ENCODE measurements around the gene FAM222B. TPM values are rescaled to one million over a fixed set of nuclear protein-coding genes. Genes with fewer than 3 reads are reported as not detected.

Gene FAM222B
- total and polyA plus RNA-seq, 2 donors (not counting 1 experiment from before 2014, with no cell fraction given): 10.8 to 23.1 TPM

DNA sequence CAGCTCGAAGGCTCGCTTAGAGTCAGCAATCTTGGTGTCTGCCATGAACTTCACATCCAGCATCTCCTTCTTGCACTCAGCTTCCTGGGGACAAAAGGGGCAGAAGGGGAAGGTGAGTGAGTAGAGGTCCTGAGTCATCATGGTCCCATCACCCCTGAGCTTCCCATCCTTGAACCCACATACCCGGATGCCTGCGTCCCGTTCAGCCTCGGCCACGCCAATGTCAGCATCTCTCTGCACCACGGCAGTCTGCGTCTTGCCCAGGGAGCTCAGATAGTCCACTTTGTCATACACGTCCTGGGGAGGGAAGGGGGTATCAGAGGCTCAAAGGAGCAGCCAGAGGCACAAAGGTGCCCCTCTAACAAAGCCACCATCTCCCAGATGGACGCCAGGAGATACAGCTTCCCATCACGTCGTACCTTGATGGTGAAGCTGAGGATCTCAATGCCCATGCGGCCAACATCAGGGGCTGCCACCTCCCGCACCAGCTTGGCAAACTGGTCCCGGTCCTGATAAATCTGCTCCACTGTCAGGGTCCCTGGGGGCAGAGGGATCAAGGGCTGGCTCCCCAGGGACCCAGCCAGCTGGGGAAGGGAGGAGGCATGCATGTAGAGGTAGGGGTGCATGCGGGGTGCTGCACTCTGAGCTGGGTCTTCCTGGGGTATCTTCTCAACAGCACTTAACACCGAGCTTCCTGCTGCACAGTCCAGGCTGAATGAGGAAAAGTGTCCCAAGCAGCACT is 39.7 kb upstream of the FAM222B start:
- ATAC-seq (ENCODE audit: low read depth) (no peak), DNase-seq (no peak)
- TF ChIP-seq, protein P1, sequence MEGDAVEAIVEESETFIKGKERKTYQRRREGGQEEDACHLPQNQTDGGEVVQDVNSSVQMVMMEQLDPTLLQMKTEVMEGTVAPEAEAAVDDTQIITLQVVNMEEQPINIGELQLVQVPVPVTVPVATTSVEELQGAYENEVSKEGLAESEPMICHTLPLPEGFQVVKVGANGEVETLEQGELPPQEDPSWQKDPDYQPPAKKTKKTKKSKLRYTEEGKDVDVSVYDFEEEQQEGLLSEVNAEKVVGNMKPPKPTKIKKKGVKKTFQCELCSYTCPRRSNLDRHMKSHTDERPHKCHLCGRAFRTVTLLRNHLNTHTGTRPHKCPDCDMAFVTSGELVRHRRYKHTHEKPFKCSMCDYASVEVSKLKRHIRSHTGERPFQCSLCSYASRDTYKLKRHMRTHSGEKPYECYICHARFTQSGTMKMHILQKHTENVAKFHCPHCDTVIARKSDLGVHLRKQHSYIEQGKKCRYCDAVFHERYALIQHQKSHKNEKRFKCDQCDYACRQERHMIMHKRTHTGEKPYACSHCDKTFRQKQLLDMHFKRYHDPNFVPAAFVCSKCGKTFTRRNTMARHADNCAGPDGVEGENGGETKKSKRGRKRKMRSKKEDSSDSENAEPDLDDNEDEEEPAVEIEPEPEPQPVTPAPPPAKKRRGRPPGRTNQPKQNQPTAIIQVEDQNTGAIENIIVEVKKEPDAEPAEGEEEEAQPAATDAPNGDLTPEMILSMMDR (IDR thresholded peaks at IDR 0.05): no peak
- TF ChIP-seq EZH2 (IDR thresholded peaks at IDR 0.05; ENCODE audit: borderline replicate concordance, insufficient read depth, low read depth, low read length, poor library complexity, severe bottlenecking): no peak
- Histone ChIP-seq H3K9me3 (ENCODE audit: control extremely low read depth in 1 of 3, control insufficient read depth in 2 of 3, insufficient read depth in 1 of 3, low read length in 2 of 3) (no peaks in the 10 kb centered on the region), H4K20me1 (ENCODE audit: control insufficient read depth, insufficient read depth, low read length, poor library complexity, severe bottlenecking) (peaks cover 77% of the 10 kb centered on the region), H3K9ac (ENCODE audit: low read length) (no peak overlapping the region), H3K4me3 (ENCODE audit: control extremely low read depth in 1 of 5, extremely low read depth in 1 of 5, insufficient read depth in 1 of 5, low read depth in 2 of 5, low read length in 4 of 5) (no peak overlapping the region), H2AFZ (ENCODE audit: insufficient read depth, low read depth, low read length, poor library complexity, severe bottlenecking) (no peak overlapping the region), H3K79me2 (ENCODE audit: control insufficient read depth, insufficient read depth, low read length) (peaks cover 42% of the 10 kb centered on the region), H3K4me1 (ENCODE audit: control insufficient read depth in 2 of 2, insufficient read depth in 2 of 2, low read length in 2 of 2) (peaks cover 4 to 10% of the 10 kb centered on the region in 2 donors), H3K27ac (ENCODE audit: low read length in 2 of 2) (no peak overlapping the region), H3K27me3 (replicated peaks in 1 of 4; ENCODE audit: control extremely low read depth in 1 of 4, control insufficient read depth in 3 of 4, insufficient read depth in 4 of 4, low read length in 3 of 4) (no peaks in the 10 kb centered on the region), H3K36me3 (replicated peaks in 1 of 2; ENCODE audit: control extremely low read depth in 1 of 2, control insufficient read depth in 1 of 2, extremely low read depth in 1 of 2, insufficient read depth in 2 of 2, low read length in 1 of 2) (peaks cover 0 to 95% of the 10 kb centered on the region in 2 experiments), H3K4me2 (replicated peaks; ENCODE audit: low read depth, low read length, poor library complexity, severe bottlenecking) (no peak overlapping the region)
- Mint-ChIP-seq H3K4me1 (peaks cover 22% of the 10 kb centered on the region), H3K27ac (no peak overlapping the region), H3K4me3 (no peak overlapping the region), H3K27me3 (no peaks in the 10 kb centered on the region), H3K9me3 (ENCODE audit: insufficient read depth) (no peaks in the 10 kb centered on the region)
- CTCF ChIA-PET: interaction anchor here (2.5 kb wide), 1 partner anchor 118 kb away, joined by 13 read pairs; no protein-coding TSS in a partner anchor
- 96% methylated on average over 11 of the region's 18 CpGs for WGBS (ENCODE audit: insufficient coverage)
- POLR2A ChIA-PET: interaction anchor here (1.1 kb wide), 1 partner anchor 11 kb away, joined by 4 read pairs; no protein-coding TSS in a partner anchor
- intact Hi-C loops (cut with micrococcal nuclease): no loop called here

- Mint-ChIP-seq H3K9me3 (ENCODE audit: insufficient read depth) (no peaks in the 10 kb centered on the region), H3K4me3 (no peak overlapping the region), H3K27me3 (no peaks in the 10 kb centered on the region), H3K4me1 (peaks cover 17% of the 10 kb centered on the region), H3K27ac (no peak overlapping the region)
- H3K27ac ChIP-seq (ENCODE audit: low read length in 2 of 2): no peak overlapping the region
- ChIA-PET POLR2A (interaction anchor here (1.1 kb wide), 1 partner anchor 10 kb away, joined by 4 read pairs; no protein-coding TSS in a partner anchor), CTCF (interaction anchor here (2.5 kb wide), 1 partner anchor 118 kb away, joined by 13 read pairs; no protein-coding TSS in a partner anchor)
- DNase-seq: no peak
- TF ChIP-seq EZH2 (IDR thresholded peaks at IDR 0.05; ENCODE audit: borderline replicate concordance, insufficient read depth, low read depth, low read length, poor library complexity, severe bottlenecking): no peak
- TF ChIP-seq, protein P1 (IDR thresholded peaks at IDR 0.05): no peak
- H3K4me1 ChIP-seq (ENCODE audit: control insufficient read depth in 2 of 2, insufficient read depth in 2 of 2, low read length in 2 of 2): peaks cover 4 to 8% of the 10 kb centered on the region in 2 donors
- H4K20me1 ChIP-seq (ENCODE audit: control insufficient read depth, insufficient read depth, low read length, poor library complexity, severe bottlenecking): peaks cover 70% of the 10 kb centered on the region
- H3K79me2 ChIP-seq (ENCODE audit: control insufficient read depth, insufficient read depth, low read length): peaks cover 35% of the 10 kb centered on the region
- H3K36me3 ChIP-seq (replicated peaks in 1 of 2; ENCODE audit: control extremely low read depth in 1 of 2, control insufficient read depth in 1 of 2, extremely low read depth in 1 of 2, insufficient read depth in 2 of 2, low read length in 1 of 2): peaks cover 0 to 88% of the 10 kb centered on the region in 2 experiments
- H3K27me3 ChIP-seq (replicated peaks in 1 of 4; ENCODE audit: control extremely low read depth in 1 of 4, control insufficient read depth in 3 of 4, insufficient read depth in 4 of 4, low read length in 3 of 4): no peaks in the 10 kb centered on the region
- no peak overlapping the region for H3K4me2 ChIP-seq (replicated peaks; ENCODE audit: low read depth, low read length, poor library complexity, severe bottlenecking)
- H3K4me3 ChIP-seq (ENCODE audit: control extremely low read depth in 1 of 5, extremely low read depth in 1 of 5, insufficient read depth in 1 of 5, low read depth in 2 of 5, low read length in 4 of 5): no peak overlapping the region
- H3K9ac ChIP-seq (ENCODE audit: low read length): no peak overlapping the region
- no peaks in the 10 kb centered on the region for H3K9me3 ChIP-seq (ENCODE audit: control extremely low read depth in 1 of 3, control insufficient read depth in 2 of 3, insufficient read depth in 1 of 3, low read length in 2 of 3)
- ATAC-seq (ENCODE audit: low read depth): no peak
- H2AFZ ChIP-seq (ENCODE audit: insufficient read depth, low read depth, low read length, poor library complexity, severe bottlenecking): no peak overlapping the region
- 97% methylated on average over 15 of the region's 17 CpGs for WGBS (ENCODE audit: insufficient coverage)
- intact Hi-C loops (cut with micrococcal nuclease): no loop called here
These were observed 39.0 kb upstream of the FAM222B start for GRCh38 chr17:28881533-28882056.
